ENCODE results near the gene CYFIP2.
"Not testable (repeated sequence)": the region's sequence is repeated elsewhere in the genome, so short reads cannot be mapped to it uniquely, and the experiment has no call there.

The CYFIP2 gene

GRCh38 chr5:157265714-157266285, at the start of gene CYFIP2:
Gene CYFIP2 (plus strand): TSS chr5:157266123. CDS start chr5:157285362, 19,239 bp downstream.
- FAIRE-seq: no peak

GRCh38 chr5:157216391-157217142, 49.4 kb upstream of the CYFIP2 start:
- FAIRE-seq: no peak

- no peak for FAIRE-seq
These were observed 48.5 kb upstream of the CYFIP2 start for GRCh38 chr5:157217289-157218024.

GRCh38 chr5:157219491-157220271, 46.2 kb upstream of the CYFIP2 start:
- no peak for FAIRE-seq

- FAIRE-seq: no peak
These were observed 44.0 kb upstream of the CYFIP2 start for GRCh38 chr5:157221959-157222358.

- FAIRE-seq: no peak
These were observed 43.3 kb upstream of the CYFIP2 start for GRCh38 chr5:157222506-157223230.

- no peak for FAIRE-seq
These were observed 40.2 kb upstream of the CYFIP2 start for GRCh38 chr5:157225469-157226422.

- no peak for FAIRE-seq
These were observed 35.3 kb upstream of the CYFIP2 start for GRCh38 chr5:157230610-157231009.

GRCh38 chr5:157232706-157233105, 33.2 kb upstream of the CYFIP2 start:
- no peak for FAIRE-seq

GRCh38 chr5:157233515-157233914, 32.4 kb upstream of the CYFIP2 start:
- FAIRE-seq: no peak

GRCh38 chr5:157236423-157236822, 29.5 kb upstream of the CYFIP2 start:
- FAIRE-seq: no peak

GRCh38 chr5:157241483-157241882, 24.4 kb upstream of the CYFIP2 start:
- no peak for FAIRE-seq

- not testable (repeated sequence) for FAIRE-seq
These were observed 21.2 kb upstream of the CYFIP2 start for GRCh38 chr5:157244704-157245103.

GRCh38 chr5:157245476-157245875, 20.4 kb upstream of the CYFIP2 start:
- FAIRE-seq: no peak

GRCh38 chr5:157245886-157246285, 20.0 kb upstream of the CYFIP2 start:
- FAIRE-seq: no peak

- FAIRE-seq: no peak
These were observed 18.7 kb upstream of the CYFIP2 start for GRCh38 chr5:157247267-157247666.

GRCh38 chr5:157248821-157249470, 17.0 kb upstream of the CYFIP2 start:
- no peak for FAIRE-seq

- FAIRE-seq: no peak
These were observed 13.0 kb upstream of the CYFIP2 start for GRCh38 chr5:157252711-157253465.

- FAIRE-seq: peak; percentile 86
These were observed 12.4 kb upstream of the CYFIP2 start for GRCh38 chr5:157253547-157253946.

- FAIRE-seq: no peak
These were observed 7.5 kb upstream of the CYFIP2 start for GRCh38 chr5:157258450-157258849.

Data from islet of Langerhans (tissue), 1 donor.